ENCODE data around the gene CYP39A1.

CYP39A1 gene

GRCh38 chr6:46511320-46511719 is 141.3 kb downstream of the CYP39A1 start:
- no peak for DNase-seq (ENCODE audit: low spot score)

GRCh38 chr6:46510651-46511050 is 142.0 kb downstream of the CYP39A1 start:
- DNase-seq (ENCODE audit: low spot score), result peak; percentile 92

GRCh38 chr6:46509981-46510510 is 142.6 kb downstream of the CYP39A1 start:
- DNase-seq (ENCODE audit: low spot score), result peak; percentile 54

- DNase-seq (ENCODE audit: low spot score), result no peak
Observed at GRCh38 chr6:46509063-46509462, 143.6 kb downstream of the CYP39A1 start.

- no peak for DNase-seq (ENCODE audit: low spot score)
Observed at GRCh38 chr6:46507426-46507825, 145.2 kb downstream of the CYP39A1 start.

- no peak for DNase-seq (ENCODE audit: low spot score)
Observed at GRCh38 chr6:46505693-46506512, 146.7 kb downstream of the CYP39A1 start.

GRCh38 chr6:46504242-46504641 is 148.4 kb downstream of the CYP39A1 start:
- no peak for DNase-seq (ENCODE audit: low spot score)

- DNase-seq (ENCODE audit: low spot score), result no peak
Observed at GRCh38 chr6:46502486-46503119, 150.0 kb downstream of the CYP39A1 start.

GRCh38 chr6:46501136-46502089 is 151.2 kb downstream of the CYP39A1 start:
- DNase-seq (ENCODE audit: low spot score), result no peak

- DNase-seq (ENCODE audit: low spot score), result no peak
Observed at GRCh38 chr6:46500382-46500781, 152.2 kb downstream of the CYP39A1 start.

Measured in pons (tissue), 1 donor.